K562 (cell line): Measurements from ENCODE around the gene FKBP2. TPM values are rescaled to one million over a fixed set of nuclear protein-coding genes. Genes with fewer than 3 reads are reported as not detected.
A peak's percentile ranks its signal among the peaks of the same experiment; 100 is the strongest.

Source experiments
- ATAC-seq: fragments of 200-7000 bp; cut with Tn5 transposase; 3 replicates; pipeline ENCODE4 v1.9.1; 2020; ENCODE audit warnings: moderate library complexity
- BruUV-seq: library from RNA; stranded (reverse); fragments of 400-500 nt; replicated peaks from 2 replicates; lab custom pipeline; 2021; lab: Mats Ljungman, UMichigan
- CTCF ChIA-PET: fragments of 300-600 bp; formaldehyde crosslinking; extraction: SDS; loops from one replicate; lab custom pipeline; 2021; ENCODE audit warnings: low intra/inter-chr PET ratio; lab: Yijun Ruan, JAX
- POLR2A ChIA-PET: fragments of 300-600, 350-650 bp; sonication (Branson Sonifier 250); formaldehyde crosslinking; extraction: SDS; loops from one replicate; lab custom pipeline; 2021; ENCODE audit warnings: antibody characterized with exemption, inconsistent platforms; lab: Yijun Ruan, JAX
- DNase-seq, 4 experiments: peaks; one replicate each; pipeline versions ENCODE4 v3.0.0 to v3.0.0-alpha.2; 2011 to 2018; ENCODE audit warnings: low spot score in 3 of 4, mixed read lengths in 3 of 4; ENCODE audit errors: extremely low read depth in 1 of 4
- FAIRE-seq: peaks from 2 replicates; lab custom pipeline; 2011; peaks lifted over from hg19 to GRCh38; lab: Jason Lieb, UNC
- H2AFZ ChIP-seq: 2 replicates; pipeline ENCODE4 v1.6.0; 2011; ENCODE audit warnings: low read depth, low read length, control low read depth, inconsistent platforms
- H3K27ac ChIP-seq: fragments of 200-600 bp; 3 replicates; pipeline ENCODE4 v1.8.0; 2011; ENCODE audit warnings: low read depth, mild to moderate bottlenecking, control low read depth, inconsistent platforms, low read length, moderate library complexity, mixed read lengths; ENCODE audit errors: extremely low read depth
- H3K27me3 ChIP-seq, 2 experiments: fragments of 300-600 bp in 1 of 2; 2 replicates in 1 of 2; 3 replicates in 1 of 2; pipeline versions ENCODE4 v1.6.0 to v1.8.0; 2011; ENCODE audit warnings: inconsistent platforms in 2 of 2, low read length in 2 of 2, mild to moderate bottlenecking in 1 of 2, mixed read lengths in 1 of 2, moderate library complexity in 1 of 2; ENCODE audit not compliant: control insufficient read depth in 2 of 2, insufficient read depth in 2 of 2
- H3K36me3 ChIP-seq: fragments of 300-600 bp; 3 replicates; pipeline ENCODE4 v1.8.0; 2011; ENCODE audit warnings: mild to moderate bottlenecking, low read length, inconsistent platforms; ENCODE audit not compliant: control insufficient read depth, insufficient read depth
- H3K4me1 ChIP-seq, 2 experiments: fragments of 200-600 bp in 1 of 2; replicated peaks in 1 of 2; 2 replicates in 1 of 2; 3 replicates in 1 of 2; pipeline versions ENCODE4 v1.5.1 to v1.8.0; 2011; ENCODE audit warnings: inconsistent platforms in 2 of 2, low read length in 2 of 2, mild to moderate bottlenecking in 1 of 2, mixed read lengths in 1 of 2, moderate library complexity in 1 of 2; ENCODE audit not compliant: control insufficient read depth in 2 of 2, insufficient read depth in 2 of 2
- H3K4me2 ChIP-seq: 2 replicates; pipeline ENCODE4 v1.6.1; 2011; ENCODE audit warnings: low read length, control low read depth, inconsistent platforms, mixed read lengths; ENCODE audit not compliant: insufficient read depth
- H3K4me3 ChIP-seq: fragments of 200-600 bp; sonication (generic), shearing (Covaris generic); 2 replicates; pipeline ENCODE4 v1.5.1; 2016; ENCODE audit warnings: control low read depth, inconsistent platforms
- H3K79me2 ChIP-seq: fragments of 200-600 bp; 3 replicates; pipeline ENCODE4 v1.8.0; 2011; ENCODE audit warnings: low read length, inconsistent platforms; ENCODE audit not compliant: control insufficient read depth, insufficient read depth
- H3K9ac ChIP-seq, 2 experiments: 2 replicates each; pipeline versions ENCODE4 v1.6.0 to v1.6.1; 2011; ENCODE audit warnings: low read depth in 2 of 2, low read length in 2 of 2, control low read depth in 1 of 2, inconsistent platforms in 1 of 2, mild to moderate bottlenecking in 1 of 2, mixed read lengths in 1 of 2; ENCODE audit not compliant: insufficient read depth in 1 of 2
- H3K9me1 ChIP-seq: one replicate; pipeline ENCODE4 v1.6.0; 2011; ENCODE audit warnings: inconsistent platforms, mild to moderate bottlenecking, low read length, moderate library complexity; ENCODE audit not compliant: control insufficient read depth, insufficient read depth
- H3K9me3 ChIP-seq: replicated peaks from 2 replicates; pipeline ENCODE4 v1.5.1; 2011; ENCODE audit warnings: low read depth, low read length, inconsistent platforms; ENCODE audit not compliant: control insufficient read depth, insufficient read depth
- H4K20me1 ChIP-seq: replicated peaks from 2 replicates; pipeline ENCODE4 v1.6.1; 2011; ENCODE audit warnings: low read length, inconsistent platforms, mixed read lengths; ENCODE audit not compliant: control insufficient read depth, insufficient read depth
- DPF2 ChIP-seq: fragments of 450-650 bp; IDR thresholded peaks from 2 replicates; pipeline ENCODE4 v1.6.1; 2016
- FOXA3 ChIP-seq, 2 experiments: fragments of 450-650 bp in 1 of 2; sonication (generic) in 1 of 2; formaldehyde crosslinking; IDR thresholded peaks in 1 of 2; conservative IDR thresholded peaks in 1 of 2; 2 replicates each; pipeline versions ENCODE4 v1.4.0 to v1.8.0; 2020 to 2022; ENCODE audit warnings: mild to moderate bottlenecking in 2 of 2, missing genetic modification reagents in 1 of 2
- NFIX ChIP-seq: fragments of 250-450 bp; sonication (Bioruptor Pico); IDR thresholded peaks from 2 replicates; pipeline ENCODE4 v1.4.0; 2020; ENCODE audit warnings: low read depth, mild to moderate bottlenecking, moderate library complexity
- POLR3G ChIP-seq: IDR thresholded peaks from 2 replicates; pipeline ENCODE4 v1.6.1; 2011; ENCODE audit not compliant: insufficient read length, insufficient replicate concordance; ENCODE audit errors: extremely low read depth
- RBFOX2 ChIP-seq: fragments of 200-400 bp; formaldehyde crosslinking; IDR thresholded peaks from 2 replicates; pipeline ENCODE4 v1.6.1; 2017; ENCODE audit warnings: low read depth, mild to moderate bottlenecking, low read length, moderate library complexity
- SAP30 ChIP-seq: fragments of 200-600 bp; sonication (generic); IDR thresholded peaks from 2 replicates; pipeline ENCODE4 v1.6.1; 2012; ENCODE audit warnings: borderline replicate concordance, low read depth, mild to moderate bottlenecking, moderate library complexity, low read length, control low read depth, inconsistent platforms; ENCODE audit not compliant: insufficient read depth, poor library complexity, severe bottlenecking
- SRSF1 ChIP-seq: fragments of 200-400 bp; formaldehyde crosslinking; IDR thresholded peaks from 2 replicates; pipeline ENCODE4 v1.6.1; 2017; ENCODE audit warnings: mild to moderate bottlenecking, low read depth, low read length, moderate library complexity
- TEAD1 ChIP-seq, 2 experiments: fragments of 450-650 bp in 1 of 2; sonication (generic) in 1 of 2; formaldehyde crosslinking; IDR thresholded peaks; 2 replicates each; pipeline versions ENCODE4 v1.4.0 to v1.8.0; 2020 to 2022; ENCODE audit warnings: mild to moderate bottlenecking in 2 of 2, missing genetic modification reagents in 1 of 2
- TEAD4 ChIP-seq, 2 experiments: sonication (generic) in 1 of 2; formaldehyde crosslinking in 1 of 2; IDR thresholded peaks; 2 replicates each; pipeline versions ENCODE4 v1.6.1 to v1.8.0; 2012 to 2022; ENCODE audit warnings: borderline replicate concordance in 1 of 2, inconsistent platforms in 1 of 2, low read length in 1 of 2, mild to moderate bottlenecking in 1 of 2, missing genetic modification reagents in 1 of 2
- ZBTB33 ChIP-seq: sonication (generic); formaldehyde crosslinking; IDR thresholded peaks from 2 replicates; pipeline ENCODE4 v1.8.1; 2023; ENCODE audit warnings: mild to moderate bottlenecking, missing genetic modification reagents
- ZNF175 ChIP-seq: fragments of 200-800 bp; sonication (Bioruptor generic); IDR thresholded peaks from 2 replicates; pipeline ENCODE4 v1.6.1; 2016; ENCODE audit warnings: low read depth, mild to moderate bottlenecking, missing genetic modification characterization, missing compliant biosample characterization
- ZNF253 ChIP-seq: fragments of 250-450 bp; sonication (Bioruptor Pico); conservative IDR thresholded peaks from 2 replicates; pipeline ENCODE4 v1.6.1; 2021; ENCODE audit warnings: mild to moderate bottlenecking
- WGBS: fragments of 100-300 bp; shearing (Covaris generic); methylation state at CpG from one replicate; pipeline ENCODE4 v1.1.6; 2016; ENCODE audit warnings: low coverage, mixed read lengths; ENCODE audit not compliant: insufficient coverage; ENCODE audit errors: missing lambda C conversion rate; 5-methylcytosine and 5-hydroxymethylcytosine counted together
- in situ Hi-C: fragments of 300-500 bp; cut with MboI; formaldehyde crosslinking; loops from 4 replicates; pipeline ENCODE4 v1.15.0; 2018; ENCODE audit warnings: inconsistent platforms, mixed read lengths
- intact Hi-C: fragments of 100-400 bp; cut with micrococcal nuclease; formaldehyde crosslinking; loops from 2 replicates; pipeline ENCODE4 v1.14.2; 2022
- polyA plus RNA-seq, 8 experiments: library from polyadenylated mRNA; depleted of rRNA in 4 of 8; stranded (reverse) in 5 of 8; unstranded in 3 of 8; fragments of >200 nt; fragmentation: Nextera tagmentation in 2 of 8; fragmentation: Illumina TruSeq in 1 of 8; extraction: Ambion mirVana in 2 of 8; extraction: Trizol in 1 of 8; gene quantifications; 2 replicates each; pipeline versions ENCODE4 v1.2.1 to v1.2.3, GENCODE V29; 2011 to 2014; ENCODE audit warnings: inconsistent platforms in 1 of 8, missing spikeins in 1 of 8
- total RNA-seq, 7 experiments: library from RNA; depleted of rRNA in 6 of 7; stranded (reverse); fragments of >200 nt in 6 of 7; fragmentation: Illumina TruSeq in 2 of 7; extraction: Trizol in 2 of 7; gene quantifications; 2 replicates each; pipeline versions ENCODE4 v1.2.1 to v1.2.3, GENCODE V29; 2011 to 2021; ENCODE audit warnings: low replicate concordance in 1 of 7
- TF ChIP-seq, protein P1 (sequence below): fragments of 250-450 bp; sonication (Bioruptor Pico); IDR thresholded peaks from 2 replicates; pipeline ENCODE4 v1.4.0; 2020
- TF ChIP-seq, protein P2 (sequence below): fragments of 450-650 bp; IDR thresholded peaks from 2 replicates; pipeline ENCODE4 v1.6.1; 2016

The FKBP2 gene
- total and polyA plus RNA-seq, 9 of the 15 experiments (the other 6 are each of a cell fraction or from before 2014, with no cell fraction given), result 3.5 to 151 (median 58.1) TPM

GRCh38 chr11:64204080-64204440, 36.8 kb upstream of the FKBP2 start:
- Histone ChIP-seq H3K4me2 (no peak overlapping the region), H3K27me3 (no peaks in the 10 kb centered on the region), H3K9me1 (peaks cover 8% of the 10 kb centered on the region), H3K79me2 (peaks cover 35% of the 10 kb centered on the region), H3K4me3 (no peak overlapping the region), H3K27ac (peak overlapping the region; percentile 29; the same call in 2 of the 3 replicates), H3K36me3 (peaks cover 86% of the 10 kb centered on the region), H3K9ac (peak overlapping the region in 1 of 2 experiments; percentile 49; a peak in 2 of 4 replicates), H3K4me1 (peaks cover 35 to 55% of the 10 kb centered on the region in 2 experiments), H3K9me3 (no peaks in the 10 kb centered on the region), H4K20me1 (no peaks in the 10 kb centered on the region; the same call in 1 of the 2 replicates), H2AFZ (no peak overlapping the region)
- no peak for FAIRE-seq
- TSS peak; percentile 31 for BruUV-seq
- CTCF ChIA-PET, result interaction anchor here (0.7 to 1.8 kb wide), 4 partner anchors 65 to 163 kb away, joined by 4 to 11 read pairs (median 8); no protein-coding TSS in a partner anchor
- 86% methylated on average over 16 of the region's 16 CpGs for WGBS
- POLR2A ChIA-PET, result interaction anchor here (0.6 to 8.2 kb wide), 9 partner anchors 13 to 153 kb away, joined by 3 to 77 read pairs (median 6); partner anchors contain the start of genes CATSPERZ, ESRRA, NUDT22 and TRPT1
- intact Hi-C loops (loop anchor here (1.0 kb wide), 2 partner anchors 66 to 100 kb away; no protein-coding TSS in a partner anchor), in situ Hi-C loops (no loop called here)
- no peak for DNase-seq
- ATAC-seq, result no peak
- no peak for TF ChIP-seq TEAD4 (IDR thresholded peaks at IDR 0.05; ENCODE audit: low read length)
- no peak for TF ChIP-seq TEAD4 (CRISPR knock-in tag; IDR thresholded peaks at IDR 0.05; ENCODE audit: borderline replicate concordance)
- TF ChIP-seq SAP30, result no peak
- TF ChIP-seq ZNF175 (CRISPR knock-in tag), result no peak
- TF ChIP-seq, protein P1, sequence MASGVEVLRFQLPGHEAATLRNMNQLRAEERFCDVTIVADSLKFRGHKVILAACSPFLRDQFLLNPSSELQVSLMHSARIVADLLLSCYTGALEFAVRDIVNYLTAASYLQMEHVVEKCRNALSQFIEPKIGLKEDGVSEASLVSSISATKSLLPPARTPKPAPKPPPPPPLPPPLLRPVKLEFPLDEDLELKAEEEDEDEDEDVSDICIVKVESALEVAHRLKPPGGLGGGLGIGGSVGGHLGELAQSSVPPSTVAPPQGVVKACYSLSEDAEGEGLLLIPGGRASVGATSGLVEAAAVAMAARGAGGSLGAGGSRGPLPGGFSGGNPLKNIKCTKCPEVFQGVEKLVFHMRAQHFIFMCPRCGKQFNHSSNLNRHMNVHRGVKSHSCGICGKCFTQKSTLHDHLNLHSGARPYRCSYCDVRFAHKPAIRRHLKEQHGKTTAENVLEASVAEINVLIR (CRISPR knock-in tag), result no peak
- no peak for TF ChIP-seq ZNF253 (CRISPR knock-in tag)
- TF ChIP-seq NFIX, result no peak
- no peak for TF ChIP-seq DPF2
- TF ChIP-seq TEAD1 (CRISPR knock-in tag; IDR thresholded peaks at IDR 0.05), result peak in 1 of 2 experiments; percentile 25; a peak in 1 of 4 replicates
- TF ChIP-seq FOXA3 (CRISPR knock-in tag; conservative IDR thresholded peaks at IDR 0.05 in 1 of 2, IDR thresholded peaks at IDR 0.05 in 1 of 2), result 0 out of 4 replicates have a peak, but pooled peaks of 1 of the 2 experiments have one; percentile 20
- TF ChIP-seq, protein P2, sequence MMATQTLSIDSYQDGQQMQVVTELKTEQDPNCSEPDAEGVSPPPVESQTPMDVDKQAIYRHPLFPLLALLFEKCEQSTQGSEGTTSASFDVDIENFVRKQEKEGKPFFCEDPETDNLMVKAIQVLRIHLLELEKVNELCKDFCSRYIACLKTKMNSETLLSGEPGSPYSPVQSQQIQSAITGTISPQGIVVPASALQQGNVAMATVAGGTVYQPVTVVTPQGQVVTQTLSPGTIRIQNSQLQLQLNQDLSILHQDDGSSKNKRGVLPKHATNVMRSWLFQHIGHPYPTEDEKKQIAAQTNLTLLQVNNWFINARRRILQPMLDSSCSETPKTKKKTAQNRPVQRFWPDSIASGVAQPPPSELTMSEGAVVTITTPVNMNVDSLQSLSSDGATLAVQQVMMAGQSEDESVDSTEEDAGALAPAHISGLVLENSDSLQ, result no peak
- TF ChIP-seq ZBTB33 (CRISPR knock-in tag), result peak; percentile 44
- no peak for TF ChIP-seq SRSF1
- no peak for TF ChIP-seq POLR3G
- TF ChIP-seq RBFOX2, result peak; percentile 20; the same call in 1 of the 2 replicates
